Measurements from ENCODE around the gene ASXL1.

The ASXL1 gene

DNA sequence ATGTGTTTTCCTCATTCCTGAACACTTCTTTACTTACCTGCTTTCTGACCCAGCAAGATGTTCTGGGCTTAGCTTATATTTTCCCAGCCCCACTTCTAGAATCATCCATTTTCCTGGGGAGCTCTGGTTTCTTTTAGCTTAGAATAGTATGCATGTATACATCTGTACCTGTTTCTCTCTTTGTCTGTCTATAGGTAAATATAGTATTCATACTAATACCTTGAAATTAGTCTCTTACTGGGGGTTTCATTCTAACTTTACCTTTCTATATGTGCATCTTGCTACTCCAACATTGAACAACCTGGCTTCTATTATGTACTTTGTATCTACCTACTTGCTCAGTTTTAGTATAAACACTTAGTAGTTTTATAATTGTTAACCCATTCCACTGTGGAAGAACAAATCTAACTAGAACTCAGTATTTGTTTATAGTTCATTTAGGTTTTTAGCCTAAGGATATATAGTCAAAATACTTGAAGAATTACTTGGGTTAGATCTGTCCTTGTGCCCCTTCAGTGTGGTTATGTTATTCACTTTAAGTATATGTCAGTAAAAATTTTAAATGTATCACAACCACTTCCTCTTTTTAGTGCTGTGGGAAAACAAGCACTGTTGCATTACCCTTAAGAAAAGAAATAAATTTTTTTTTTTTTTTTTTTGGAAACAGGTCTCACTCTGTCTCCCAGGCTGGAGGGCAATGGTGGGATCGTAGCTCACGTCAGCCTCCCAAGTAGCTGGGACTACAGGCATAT lies 54.0 kb downstream of the ASXL1 start:
- DNase-seq (ENCODE audit: low spot score) = no peak

DNA sequence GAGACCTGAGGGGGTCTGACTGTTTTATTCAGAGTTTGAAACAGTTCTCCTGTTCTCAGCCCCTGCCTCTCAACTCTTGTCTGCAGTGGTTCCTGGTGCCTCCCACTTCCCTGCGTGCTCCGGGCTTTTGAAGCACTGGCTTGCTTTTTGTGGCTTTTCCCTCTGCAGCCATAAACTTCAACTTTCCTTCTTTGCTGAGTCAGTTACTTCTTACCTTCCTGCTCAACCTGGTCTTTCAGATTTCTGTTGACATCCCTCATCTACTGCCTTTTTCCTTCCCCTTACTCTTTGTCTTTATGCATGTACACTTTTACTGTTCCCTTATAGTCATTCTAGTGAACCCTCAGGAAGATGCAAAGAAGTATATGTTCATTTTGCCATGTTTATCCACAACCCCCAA lies 57.4 kb downstream of the ASXL1 start:
- DNase-seq (ENCODE audit: low spot score) = no peak

DNA sequence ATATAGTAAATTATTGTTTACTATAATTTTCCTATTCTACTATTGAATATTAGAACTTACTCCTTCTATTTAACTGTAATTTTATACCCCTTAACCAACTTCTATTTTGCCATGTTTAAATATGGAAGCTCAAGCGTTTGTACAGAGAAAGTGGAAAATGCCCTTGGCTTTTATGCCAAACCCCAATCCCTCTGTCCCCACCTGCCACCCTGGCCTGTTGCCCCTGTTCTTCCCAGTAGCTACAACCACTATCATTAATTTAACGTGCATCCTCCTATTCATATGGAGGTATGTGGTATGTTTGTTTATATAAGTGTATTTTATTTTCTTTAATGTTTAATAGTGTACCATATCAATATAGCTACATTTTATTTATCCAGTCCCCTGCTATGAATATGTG lies 58.1 kb downstream of the ASXL1 start:
- no peak for DNase-seq (ENCODE audit: low spot score)

DNA sequence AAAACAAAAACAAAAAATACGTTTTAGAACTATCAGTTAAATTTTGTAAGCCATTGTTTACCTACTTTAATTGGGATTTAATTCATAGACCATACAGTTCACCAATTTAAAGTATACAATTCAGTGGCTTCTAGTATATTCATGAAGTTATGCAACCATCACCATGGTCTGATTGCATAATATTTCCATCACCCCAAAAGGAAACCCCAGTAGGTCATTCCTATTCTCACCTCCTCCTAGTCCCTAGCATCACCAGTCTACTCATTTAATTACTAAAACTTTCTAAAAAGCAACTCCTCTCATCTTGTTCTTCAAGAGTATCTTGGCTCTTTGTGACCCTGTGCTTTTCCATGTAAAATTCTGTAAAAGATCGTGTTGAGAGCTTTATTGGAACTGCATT lies 60.2 kb downstream of the ASXL1 start:
- DNase-seq (ENCODE audit: low spot score) = no peak

DNA sequence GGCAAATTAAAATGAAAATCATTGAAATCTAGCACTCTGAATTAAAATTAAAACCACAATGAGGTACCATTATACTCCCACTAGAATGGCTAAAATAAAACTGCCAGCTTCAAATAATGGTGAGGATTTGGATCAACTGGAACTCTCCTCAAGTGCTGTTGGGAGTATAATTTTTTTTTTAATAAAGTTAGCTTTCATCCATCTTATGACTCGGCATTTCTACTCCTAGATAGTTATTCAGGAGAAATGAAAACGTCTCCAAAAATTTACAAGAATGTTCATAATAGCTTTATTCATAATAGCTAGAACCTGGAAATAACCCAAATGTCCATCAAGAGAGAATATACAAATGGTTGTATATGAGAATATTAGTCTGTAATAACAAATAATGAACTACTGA lies 63.2 kb downstream of the ASXL1 start:
- DNase-seq (ENCODE audit: low spot score) = no peak

DNA sequence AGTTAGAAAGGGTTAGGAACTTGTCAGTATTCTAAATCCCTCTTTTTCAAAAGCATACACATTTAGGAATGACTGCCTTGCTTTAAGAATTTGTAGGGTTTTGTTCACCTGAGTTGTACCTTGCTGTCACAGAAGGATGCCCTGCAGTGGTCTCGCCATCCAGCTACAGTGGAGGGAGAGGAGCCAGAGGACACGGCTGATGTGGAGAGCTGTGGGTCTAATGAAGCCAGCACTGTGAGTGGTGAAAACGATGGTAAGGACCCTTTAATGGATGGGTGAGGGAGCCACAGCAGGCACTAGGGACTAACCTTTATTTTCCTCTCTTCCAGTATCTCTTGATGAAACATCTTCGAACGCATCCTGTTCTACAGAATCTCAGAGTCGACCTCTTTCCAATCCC lies 69.9 kb downstream of the ASXL1 start:
- DNase-seq (ENCODE audit: low spot score) = no peak

DNA sequence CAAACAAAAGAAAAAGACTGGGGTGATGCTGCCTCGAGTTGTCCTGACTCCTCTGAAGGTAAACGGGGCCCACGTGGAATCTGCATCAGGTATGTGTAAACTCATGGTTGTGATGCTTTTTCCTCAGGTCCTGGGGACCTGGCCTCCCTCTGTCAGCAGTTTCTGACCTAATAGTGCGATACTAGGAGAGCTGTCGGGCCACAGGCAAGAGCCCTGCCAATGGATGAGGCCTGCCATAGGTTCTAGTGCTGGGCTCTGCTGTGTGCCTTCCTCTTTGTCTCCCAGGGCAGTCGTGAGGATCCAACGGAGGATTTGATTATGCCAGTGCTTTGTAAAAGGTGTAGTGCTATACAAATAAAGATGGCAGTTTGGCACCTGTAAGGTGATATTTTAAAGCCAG lies 71.2 kb downstream of the ASXL1 start:
- DNase-seq (ENCODE audit: low spot score) = peak; percentile 4

DNA sequence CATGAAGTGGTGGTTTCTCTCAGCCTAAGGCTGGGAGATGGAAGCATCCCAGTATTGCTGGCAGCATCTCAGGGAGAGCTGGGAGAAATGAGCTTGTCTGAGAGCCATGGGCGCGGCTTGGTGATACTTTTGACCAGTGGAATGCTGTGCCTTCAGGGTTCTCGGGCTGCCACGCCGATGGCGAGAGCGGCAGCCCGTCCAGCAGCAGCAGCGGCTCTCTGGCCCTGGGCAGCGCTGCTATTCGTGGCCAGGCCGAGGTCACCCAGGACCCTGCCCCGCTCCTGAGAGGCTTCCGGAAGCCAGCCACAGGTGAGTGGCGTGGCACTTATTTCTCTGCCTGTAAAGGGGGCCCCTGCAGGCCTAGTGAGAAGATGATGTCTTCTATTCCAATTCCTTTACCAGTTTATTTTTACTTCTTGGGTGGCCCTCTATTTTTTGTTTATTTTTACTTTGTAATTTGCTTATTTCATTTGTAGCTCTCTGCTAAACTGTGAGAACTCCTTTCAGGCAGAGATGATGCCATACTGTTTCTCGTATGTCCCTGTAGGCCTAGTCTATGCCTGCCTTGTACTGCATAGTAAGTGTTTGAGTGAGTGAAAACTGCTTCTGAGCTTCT lies 71.7 kb downstream of the ASXL1 start:
- peak; percentile 5 for DNase-seq (ENCODE audit: low spot score)

DNA sequence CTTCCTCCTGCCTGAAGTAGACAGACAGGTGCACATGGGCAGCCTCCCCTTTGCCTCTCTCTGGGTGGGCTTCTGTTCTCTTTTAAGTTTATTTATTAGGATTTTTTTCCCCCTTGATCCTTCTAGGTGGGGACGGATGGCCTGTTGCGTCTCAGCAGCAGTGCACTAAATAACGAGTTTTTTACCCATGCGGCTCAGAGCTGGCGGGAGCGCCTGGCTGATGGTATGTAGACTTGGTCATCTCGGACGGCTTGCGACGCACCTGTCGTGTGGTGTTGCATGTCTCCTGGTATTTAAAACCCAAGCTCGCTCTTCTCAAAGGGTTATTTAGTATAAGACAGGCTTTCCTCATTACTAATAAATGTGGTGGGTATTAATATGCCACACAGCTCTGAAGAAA lies 73.3 kb downstream of the ASXL1 start:
- DNase-seq (ENCODE audit: low spot score) = no peak

DNA sequence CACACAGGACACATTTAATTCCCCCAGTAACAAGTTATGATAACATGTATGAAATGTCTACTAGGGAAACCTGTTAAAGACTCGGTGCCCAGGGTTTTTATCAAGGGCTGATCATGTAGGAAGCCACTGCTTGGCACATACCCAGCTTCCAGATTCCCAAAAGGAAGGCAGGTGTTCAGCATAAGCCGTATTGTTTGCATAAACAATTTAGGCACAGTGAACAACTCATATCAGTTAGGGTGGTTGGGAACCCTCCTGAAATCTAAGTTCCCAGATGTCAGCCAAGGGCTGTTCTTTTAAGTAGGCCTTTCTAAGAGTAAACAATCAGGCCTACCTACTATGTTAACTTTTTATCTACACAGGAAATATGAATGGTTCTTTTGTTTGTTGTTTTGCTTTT lies 74.1 kb downstream of the ASXL1 start:
- DNase-seq (ENCODE audit: low spot score) = no peak

DNA sequence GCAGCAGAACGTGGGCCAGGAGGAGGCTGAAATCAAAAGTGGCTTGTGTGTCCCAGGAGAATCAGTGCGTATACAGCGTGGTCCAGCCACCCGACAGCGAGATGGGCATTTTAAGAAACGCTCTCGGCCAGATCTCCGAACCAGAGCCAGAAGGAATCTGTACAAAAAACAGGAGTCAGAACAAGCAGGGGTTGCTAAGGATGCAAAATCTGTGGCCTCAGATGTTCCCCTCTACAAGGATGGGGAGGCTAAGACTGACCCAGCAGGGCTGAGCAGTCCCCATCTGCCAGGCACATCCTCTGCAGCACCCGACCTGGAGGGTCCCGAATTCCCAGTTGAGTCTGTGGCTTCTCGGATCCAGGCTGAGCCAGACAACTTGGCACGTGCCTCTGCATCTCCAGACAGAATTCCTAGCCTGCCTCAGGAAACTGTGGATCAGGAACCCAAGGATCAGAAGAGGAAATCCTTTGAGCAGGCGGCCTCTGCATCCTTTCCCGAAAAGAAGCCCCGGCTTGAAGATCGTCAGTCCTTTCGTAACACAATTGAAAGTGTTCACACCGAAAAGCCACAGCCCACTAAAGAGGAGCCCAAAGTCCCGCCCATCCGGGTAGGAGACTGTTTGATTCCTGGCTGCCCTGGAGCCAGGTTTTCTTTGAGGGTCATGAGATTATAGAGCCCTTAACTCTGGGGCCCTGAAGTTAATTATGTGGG lies 75.3 kb downstream of the ASXL1 start:
- no peak for DNase-seq (ENCODE audit: low spot score)

DNA sequence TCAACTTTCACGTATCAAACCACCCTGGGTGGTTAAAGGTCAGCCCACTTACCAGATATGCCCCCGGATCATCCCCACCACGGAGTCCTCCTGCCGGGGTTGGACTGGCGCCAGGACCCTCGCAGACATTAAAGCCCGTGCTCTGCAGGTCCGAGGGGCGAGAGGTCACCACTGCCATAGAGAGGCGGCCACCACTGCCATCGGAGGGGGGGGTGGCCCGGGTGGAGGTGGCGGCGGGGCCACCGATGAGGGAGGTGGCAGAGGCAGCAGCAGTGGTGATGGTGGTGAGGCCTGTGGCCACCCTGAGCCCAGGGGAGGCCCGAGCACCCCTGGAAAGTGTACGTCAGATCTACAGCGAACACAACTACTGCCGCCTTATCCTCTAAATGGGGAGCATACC lies 76.3 kb downstream of the ASXL1 start:
- no peak for DNase-seq (ENCODE audit: low spot score)

DNA sequence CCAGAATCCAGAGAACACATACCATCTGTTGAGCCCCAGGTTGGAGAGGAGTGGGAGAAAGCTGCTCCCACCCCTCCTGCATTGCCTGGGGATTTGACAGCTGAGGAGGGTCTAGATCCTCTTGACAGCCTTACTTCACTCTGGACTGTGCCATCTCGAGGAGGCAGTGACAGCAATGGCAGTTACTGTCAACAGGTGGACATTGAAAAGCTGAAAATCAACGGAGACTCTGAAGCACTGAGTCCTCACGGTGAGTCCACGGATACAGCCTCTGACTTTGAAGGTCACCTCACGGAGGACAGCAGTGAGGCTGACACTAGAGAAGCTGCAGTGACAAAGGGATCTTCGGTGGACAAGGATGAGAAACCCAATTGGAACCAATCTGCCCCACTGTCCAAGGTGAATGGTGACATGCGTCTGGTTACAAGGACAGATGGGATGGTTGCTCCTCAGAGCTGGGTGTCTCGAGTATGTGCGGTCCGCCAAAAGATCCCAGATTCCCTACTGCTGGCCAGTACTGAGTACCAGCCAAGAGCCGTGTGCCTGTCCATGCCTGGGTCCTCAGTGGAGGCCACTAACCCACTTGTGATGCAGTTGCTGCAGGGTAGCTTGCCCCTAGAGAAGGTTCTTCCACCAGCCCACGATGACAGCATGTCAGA lies 77.4 kb downstream of the ASXL1 start:
- DNase-seq (ENCODE audit: low spot score) = no peak

DNA sequence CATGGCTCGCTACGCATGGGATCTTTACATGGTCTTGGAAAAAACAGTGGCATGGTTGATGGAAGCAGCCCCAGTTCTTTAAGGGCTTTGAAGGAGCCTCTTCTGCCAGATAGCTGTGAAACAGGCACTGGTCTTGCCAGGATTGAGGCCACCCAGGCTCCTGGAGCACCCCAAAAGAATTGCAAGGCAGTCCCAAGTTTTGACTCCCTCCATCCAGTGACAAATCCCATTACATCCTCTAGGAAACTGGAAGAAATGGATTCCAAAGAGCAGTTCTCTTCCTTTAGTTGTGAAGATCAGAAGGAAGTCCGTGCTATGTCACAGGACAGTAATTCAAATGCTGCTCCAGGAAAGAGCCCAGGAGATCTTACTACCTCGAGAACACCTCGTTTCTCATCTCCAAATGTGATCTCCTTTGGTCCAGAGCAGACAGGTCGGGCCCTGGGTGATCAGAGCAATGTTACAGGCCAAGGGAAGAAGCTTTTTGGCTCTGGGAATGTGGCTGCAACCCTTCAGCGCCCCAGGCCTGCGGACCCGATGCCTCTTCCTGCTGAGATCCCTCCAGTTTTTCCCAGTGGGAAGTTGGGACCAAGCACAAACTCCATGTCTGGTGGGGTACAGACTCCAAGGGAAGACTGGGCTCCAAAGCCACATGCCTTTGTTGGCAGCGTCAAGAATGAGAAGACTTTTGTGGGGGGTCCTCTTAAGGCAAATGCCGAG lies 78.2 kb downstream of the ASXL1 start:
- DNase-seq (ENCODE audit: low spot score) = no peak

DNA sequence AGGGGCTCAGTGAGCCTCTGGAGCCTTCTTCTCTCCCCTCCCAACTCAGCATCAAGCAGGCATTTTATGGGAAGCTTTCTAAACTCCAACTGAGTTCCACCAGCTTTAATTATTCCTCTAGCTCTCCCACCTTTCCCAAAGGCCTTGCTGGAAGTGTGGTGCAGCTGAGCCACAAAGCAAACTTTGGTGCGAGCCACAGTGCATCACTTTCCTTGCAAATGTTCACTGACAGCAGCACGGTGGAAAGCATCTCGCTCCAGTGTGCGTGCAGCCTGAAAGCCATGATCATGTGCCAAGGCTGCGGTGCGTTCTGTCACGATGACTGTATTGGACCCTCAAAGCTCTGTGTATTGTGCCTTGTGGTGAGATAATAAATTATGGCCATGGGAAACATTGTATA lies 78.8 kb downstream of the ASXL1 start:
- no peak for DNase-seq (ENCODE audit: low spot score)

DNA sequence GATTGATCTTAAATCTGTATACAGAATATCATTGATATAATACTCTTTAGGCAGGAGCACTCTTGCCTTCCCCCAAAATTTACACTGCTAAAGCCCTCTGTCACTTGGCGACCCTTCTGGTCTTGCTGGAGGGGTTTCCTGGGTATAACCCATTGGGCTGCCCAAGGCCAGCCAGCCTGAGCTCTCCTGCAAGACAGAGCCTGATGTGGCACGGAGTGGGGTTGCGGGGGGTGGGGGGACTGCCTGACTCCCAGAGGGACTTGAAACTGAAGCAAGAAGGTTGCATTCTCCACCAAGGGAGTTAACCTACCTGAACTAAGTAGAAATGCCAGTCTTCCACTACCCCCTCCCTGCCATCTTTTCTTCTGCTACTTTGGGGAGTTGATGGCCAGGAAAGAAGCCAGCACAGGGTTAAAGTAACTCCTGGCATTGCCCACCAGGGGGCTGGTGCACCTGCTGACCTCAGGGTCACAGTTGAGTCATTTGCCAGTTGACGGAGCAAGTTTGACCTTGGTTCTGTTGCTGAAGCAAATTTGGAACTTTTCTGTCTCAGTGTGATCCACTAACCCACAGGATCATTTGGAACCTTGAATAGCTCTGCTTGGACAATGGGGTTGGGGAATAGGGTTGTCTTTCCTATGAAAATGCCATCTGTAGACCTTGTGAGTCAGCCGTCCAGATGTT lies 79.4 kb downstream of the ASXL1 start:
- no peak for DNase-seq (ENCODE audit: low spot score)

DNA sequence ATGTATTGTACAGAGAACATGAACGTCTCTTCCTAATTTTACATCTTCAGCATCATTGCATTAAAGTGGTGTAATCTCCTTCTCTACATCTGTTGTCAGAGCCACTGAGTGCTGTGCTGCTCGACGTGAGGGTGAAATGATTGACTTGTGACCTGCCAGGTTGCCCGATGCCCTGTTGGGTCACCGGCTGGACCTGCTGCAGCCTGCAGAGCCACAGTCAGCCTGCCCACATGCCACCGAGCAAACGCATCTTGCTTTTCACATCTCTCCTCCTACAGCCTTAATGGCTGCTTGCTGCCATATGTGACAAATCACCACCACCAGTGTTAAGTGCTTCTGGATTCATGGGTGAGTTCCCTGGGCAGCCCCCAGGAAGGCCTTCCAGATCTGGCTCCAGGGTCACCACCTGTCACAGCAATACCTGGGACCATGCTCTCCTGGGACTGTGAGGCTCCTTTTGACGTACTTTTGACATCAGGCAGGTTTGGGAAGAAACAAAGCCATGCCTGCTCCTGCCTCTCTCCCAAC lies 80.3 kb downstream of the ASXL1 start:
- no peak for DNase-seq (ENCODE audit: low spot score)

DNA sequence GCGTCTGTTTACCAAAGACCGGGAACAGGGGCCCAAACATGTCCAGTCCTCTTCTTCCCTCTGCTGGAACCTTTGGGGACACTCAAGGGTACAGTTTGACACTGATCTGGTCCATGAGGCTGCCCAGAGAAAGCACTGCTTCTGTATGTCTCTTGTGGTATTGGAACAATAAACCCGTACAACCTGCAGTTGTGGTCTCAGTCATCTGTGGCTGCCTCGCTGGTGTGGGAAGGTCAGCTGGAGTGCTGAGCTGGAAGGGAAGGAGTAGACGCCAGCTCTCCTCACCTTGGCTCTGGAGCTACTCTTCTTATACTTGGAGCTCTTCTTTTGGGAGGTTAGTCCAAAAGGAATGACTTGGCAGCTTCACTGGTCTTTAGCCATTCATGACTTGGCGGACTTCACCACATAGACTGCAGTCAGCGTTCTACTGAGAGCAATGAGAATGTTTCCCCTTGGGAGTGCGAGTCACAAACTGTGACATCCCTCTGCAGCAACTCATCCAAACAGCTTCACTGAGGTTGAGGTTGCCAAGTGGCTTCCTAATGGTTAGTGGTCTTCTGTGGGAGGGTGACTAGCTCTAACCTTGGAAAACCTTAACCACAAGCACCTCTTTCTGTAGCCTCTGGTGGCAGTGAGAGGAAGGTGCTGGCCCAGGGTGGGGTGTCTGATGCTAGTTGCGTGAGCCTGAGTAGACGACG lies 81.2 kb downstream of the ASXL1 start:
- DNase-seq (ENCODE audit: low spot score) = peak; percentile 69

DNA sequence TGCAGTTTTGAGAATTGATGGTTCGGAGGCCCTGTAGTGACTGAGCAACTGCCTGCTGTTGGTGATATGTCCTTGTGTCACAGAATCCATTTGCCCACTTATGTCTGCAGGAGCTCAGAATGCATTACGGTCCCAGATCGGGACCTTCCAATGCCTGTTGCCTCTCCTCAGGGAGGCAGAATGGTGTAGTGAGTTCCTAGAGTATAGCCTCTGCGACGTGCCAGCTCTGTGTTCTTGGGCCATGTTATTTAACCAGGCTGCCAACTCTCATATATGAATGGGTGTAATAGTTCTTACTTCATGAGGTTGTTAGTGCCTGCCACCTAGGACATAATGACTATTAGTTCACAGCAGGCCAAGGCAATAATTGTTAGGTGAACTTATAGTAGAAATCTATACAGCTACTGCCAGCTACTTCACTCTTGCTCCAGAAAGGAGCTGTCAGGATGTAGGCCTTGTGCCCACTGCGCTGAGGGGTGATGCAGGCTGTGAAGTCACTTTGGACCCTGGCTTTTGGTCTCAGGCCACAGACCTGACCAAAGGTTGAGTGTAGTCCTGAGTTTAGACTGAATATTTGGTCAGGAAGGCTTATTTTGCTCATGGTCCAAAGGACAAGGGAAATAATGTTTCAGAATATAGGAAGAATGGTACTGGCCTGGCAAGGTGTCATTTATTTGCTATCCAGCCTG lies 82.1 kb downstream of the ASXL1 start:
- DNase-seq (ENCODE audit: low spot score) = no peak

DNA sequence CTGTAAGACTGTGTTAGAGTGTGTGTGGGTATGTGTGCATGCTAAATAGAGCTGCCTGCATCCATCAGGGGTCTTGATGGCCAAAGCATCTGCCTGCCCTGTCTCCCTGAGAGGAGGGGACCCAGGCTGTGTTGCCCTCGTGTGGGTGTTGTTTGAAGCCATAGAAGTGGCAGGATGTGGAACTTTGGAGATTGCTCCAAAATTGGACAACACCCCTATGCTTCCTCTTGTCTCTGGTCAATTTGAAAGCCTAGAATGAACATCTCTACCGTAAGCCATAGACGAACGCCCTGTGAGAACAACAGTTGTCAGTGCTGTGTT lies 82.6 kb downstream of the ASXL1 start:
- no peak for DNase-seq (ENCODE audit: low spot score)

Data from AG08396 (cell line).